K562 (cell line): Measurements from ENCODE around the gene CCDC88C. TPM values are rescaled to one million over a fixed set of nuclear protein-coding genes. Genes with fewer than 3 reads are reported as not detected.
A peak's percentile ranks its signal among the peaks of the same experiment; 100 is the strongest.

Source experiments
- ATAC-seq: fragments of 200-7000 bp; cut with Tn5 transposase; 3 replicates; pipeline ENCODE4 v1.9.1; 2020; ENCODE audit warnings: moderate library complexity
- BruUV-seq: library from RNA; stranded (reverse); fragments of 400-500 nt; replicated peaks from 2 replicates; lab custom pipeline; 2021; lab: Mats Ljungman, UMichigan
- CTCF ChIA-PET: fragments of 300-600 bp; formaldehyde crosslinking; extraction: SDS; loops from one replicate; lab custom pipeline; 2021; ENCODE audit warnings: low intra/inter-chr PET ratio; lab: Yijun Ruan, JAX
- POLR2A ChIA-PET: fragments of 300-600, 350-650 bp; sonication (Branson Sonifier 250); formaldehyde crosslinking; extraction: SDS; loops from one replicate; lab custom pipeline; 2021; ENCODE audit warnings: antibody characterized with exemption, inconsistent platforms; lab: Yijun Ruan, JAX
- DNase-seq, 4 experiments: peaks; one replicate each; pipeline versions ENCODE4 v3.0.0 to v3.0.0-alpha.2; 2011 to 2018; ENCODE audit warnings: low spot score in 3 of 4, mixed read lengths in 3 of 4; ENCODE audit errors: extremely low read depth in 1 of 4
- FAIRE-seq: peaks from 2 replicates; lab custom pipeline; 2011; peaks lifted over from hg19 to GRCh38; lab: Jason Lieb, UNC
- H2AFZ ChIP-seq: 2 replicates; pipeline ENCODE4 v1.6.0; 2011; ENCODE audit warnings: low read depth, low read length, control low read depth, inconsistent platforms
- H3K27ac ChIP-seq: fragments of 200-600 bp; 3 replicates; pipeline ENCODE4 v1.8.0; 2011; ENCODE audit warnings: low read depth, mild to moderate bottlenecking, control low read depth, inconsistent platforms, low read length, moderate library complexity, mixed read lengths; ENCODE audit errors: extremely low read depth
- H3K27me3 ChIP-seq, 2 experiments: fragments of 300-600 bp in 1 of 2; 2 replicates in 1 of 2; 3 replicates in 1 of 2; pipeline versions ENCODE4 v1.6.0 to v1.8.0; 2011; ENCODE audit warnings: inconsistent platforms in 2 of 2, low read length in 2 of 2, mild to moderate bottlenecking in 1 of 2, mixed read lengths in 1 of 2, moderate library complexity in 1 of 2; ENCODE audit not compliant: control insufficient read depth in 2 of 2, insufficient read depth in 2 of 2
- H3K36me3 ChIP-seq: fragments of 300-600 bp; 3 replicates; pipeline ENCODE4 v1.8.0; 2011; ENCODE audit warnings: mild to moderate bottlenecking, low read length, inconsistent platforms; ENCODE audit not compliant: control insufficient read depth, insufficient read depth
- H3K4me1 ChIP-seq, 2 experiments: fragments of 200-600 bp in 1 of 2; replicated peaks in 1 of 2; 2 replicates in 1 of 2; 3 replicates in 1 of 2; pipeline versions ENCODE4 v1.5.1 to v1.8.0; 2011; ENCODE audit warnings: inconsistent platforms in 2 of 2, low read length in 2 of 2, mild to moderate bottlenecking in 1 of 2, mixed read lengths in 1 of 2, moderate library complexity in 1 of 2; ENCODE audit not compliant: control insufficient read depth in 2 of 2, insufficient read depth in 2 of 2
- H3K4me2 ChIP-seq: 2 replicates; pipeline ENCODE4 v1.6.1; 2011; ENCODE audit warnings: low read length, control low read depth, inconsistent platforms, mixed read lengths; ENCODE audit not compliant: insufficient read depth
- H3K4me3 ChIP-seq: fragments of 200-600 bp; sonication (generic), shearing (Covaris generic); 2 replicates; pipeline ENCODE4 v1.5.1; 2016; ENCODE audit warnings: control low read depth, inconsistent platforms
- H3K79me2 ChIP-seq: fragments of 200-600 bp; 3 replicates; pipeline ENCODE4 v1.8.0; 2011; ENCODE audit warnings: low read length, inconsistent platforms; ENCODE audit not compliant: control insufficient read depth, insufficient read depth
- H3K9ac ChIP-seq, 2 experiments: 2 replicates each; pipeline versions ENCODE4 v1.6.0 to v1.6.1; 2011; ENCODE audit warnings: low read depth in 2 of 2, low read length in 2 of 2, control low read depth in 1 of 2, inconsistent platforms in 1 of 2, mild to moderate bottlenecking in 1 of 2, mixed read lengths in 1 of 2; ENCODE audit not compliant: insufficient read depth in 1 of 2
- H3K9me1 ChIP-seq: one replicate; pipeline ENCODE4 v1.6.0; 2011; ENCODE audit warnings: inconsistent platforms, mild to moderate bottlenecking, low read length, moderate library complexity; ENCODE audit not compliant: control insufficient read depth, insufficient read depth
- H3K9me3 ChIP-seq: replicated peaks from 2 replicates; pipeline ENCODE4 v1.5.1; 2011; ENCODE audit warnings: low read depth, low read length, inconsistent platforms; ENCODE audit not compliant: control insufficient read depth, insufficient read depth
- H4K20me1 ChIP-seq: replicated peaks from 2 replicates; pipeline ENCODE4 v1.6.1; 2011; ENCODE audit warnings: low read length, inconsistent platforms, mixed read lengths; ENCODE audit not compliant: control insufficient read depth, insufficient read depth
- CHD4 ChIP-seq: fragments of 200-600 bp; sonication (generic); IDR thresholded peaks from 3 replicates; pipeline ENCODE4 v1.6.1; 2012; ENCODE audit warnings: low read depth, mild to moderate bottlenecking, mixed read lengths, low read length, inconsistent platforms; ENCODE audit not compliant: insufficient read depth, insufficient replicate concordance, poor library complexity, severe bottlenecking
- DIDO1 ChIP-seq: fragments of 450-650 bp; IDR thresholded peaks from 2 replicates; pipeline ENCODE4 v1.6.1; 2016; ENCODE audit warnings: low read depth, missing biosample characterization, missing genetic modification characterization
- FOXK1 ChIP-seq: sonication (generic); formaldehyde crosslinking; IDR thresholded peaks from 2 replicates; pipeline ENCODE4 v1.8.0; 2022; ENCODE audit warnings: missing genetic modification reagents, mild to moderate bottlenecking, borderline replicate concordance
- GABPA ChIP-seq: fragments of 200-800 bp; sonication (Bioruptor generic); conservative IDR thresholded peaks from 2 replicates; pipeline ENCODE4 v1.6.1; 2016; ENCODE audit warnings: low read depth, missing genetic modification characterization, missing compliant biosample characterization
- LARP7 ChIP-seq: fragments of 450-650 bp; IDR thresholded peaks from 2 replicates; pipeline ENCODE4 v1.6.1; 2016
- MBD2 ChIP-seq: sonication (generic); IDR thresholded peaks from 2 replicates; pipeline ENCODE4 v1.6.1; 2016; ENCODE audit warnings: low read depth, borderline replicate concordance
- VEZF1 ChIP-seq: fragments of 200-800 bp; sonication (Bioruptor generic); IDR thresholded peaks from 2 replicates; pipeline ENCODE4 v1.6.1; 2017; ENCODE audit warnings: missing genetic modification characterization, missing compliant biosample characterization
- YY1 ChIP-seq, 3 experiments: IDR thresholded peaks; 2 replicates each; pipeline ENCODE4 v1.6.1; 2011; ENCODE audit warnings: low read length in 2 of 3, mild to moderate bottlenecking in 2 of 3, moderate library complexity in 2 of 3, borderline replicate concordance in 1 of 3, control low read depth in 1 of 3, low read depth in 1 of 3; ENCODE audit not compliant: insufficient read depth in 3 of 3, insufficient replicate concordance in 2 of 3, control insufficient read depth in 1 of 3, insufficient read length in 1 of 3; ENCODE audit errors: extremely low read depth in 1 of 3
- ZNF12 ChIP-seq: sonication (generic); formaldehyde crosslinking; IDR thresholded peaks from 2 replicates; pipeline ENCODE4 v1.4.0; 2020; ENCODE audit warnings: mild to moderate bottlenecking, missing genetic modification reagents
- ZNF174 ChIP-seq: fragments of 250-450 bp; sonication (Bioruptor Pico); IDR thresholded peaks from 2 replicates; pipeline ENCODE4 v1.4.0; 2020; ENCODE audit warnings: mild to moderate bottlenecking
- ZNF175 ChIP-seq: fragments of 200-800 bp; sonication (Bioruptor generic); IDR thresholded peaks from 2 replicates; pipeline ENCODE4 v1.6.1; 2016; ENCODE audit warnings: low read depth, mild to moderate bottlenecking, missing genetic modification characterization, missing compliant biosample characterization
- WGBS: fragments of 100-300 bp; shearing (Covaris generic); methylation state at CpG from one replicate; pipeline ENCODE4 v1.1.6; 2016; ENCODE audit warnings: low coverage, mixed read lengths; ENCODE audit not compliant: insufficient coverage; ENCODE audit errors: missing lambda C conversion rate; 5-methylcytosine and 5-hydroxymethylcytosine counted together
- in situ Hi-C: fragments of 300-500 bp; cut with MboI; formaldehyde crosslinking; loops from 4 replicates; pipeline ENCODE4 v1.15.0; 2018; ENCODE audit warnings: inconsistent platforms, mixed read lengths
- intact Hi-C: fragments of 100-400 bp; cut with micrococcal nuclease; formaldehyde crosslinking; loops from 2 replicates; pipeline ENCODE4 v1.14.2; 2022
- polyA plus RNA-seq, 8 experiments: library from polyadenylated mRNA; depleted of rRNA in 4 of 8; stranded (reverse) in 5 of 8; unstranded in 3 of 8; fragments of >200 nt; fragmentation: Nextera tagmentation in 2 of 8; fragmentation: Illumina TruSeq in 1 of 8; extraction: Ambion mirVana in 2 of 8; extraction: Trizol in 1 of 8; gene quantifications; 2 replicates each; pipeline versions ENCODE4 v1.2.1 to v1.2.3, GENCODE V29; 2011 to 2014; ENCODE audit warnings: inconsistent platforms in 1 of 8, missing spikeins in 1 of 8
- total RNA-seq, 7 experiments: library from RNA; depleted of rRNA in 6 of 7; stranded (reverse); fragments of >200 nt in 6 of 7; fragmentation: Illumina TruSeq in 2 of 7; extraction: Trizol in 2 of 7; gene quantifications; 2 replicates each; pipeline versions ENCODE4 v1.2.1 to v1.2.3, GENCODE V29; 2011 to 2021; ENCODE audit warnings: low replicate concordance in 1 of 7
- TF ChIP-seq, protein P1 (sequence below): sonication (generic); formaldehyde crosslinking; IDR thresholded peaks from 2 replicates; pipeline ENCODE4 v1.8.0; 2022; ENCODE audit warnings: missing genetic modification reagents, mild to moderate bottlenecking, borderline replicate concordance
- TF ChIP-seq, protein P2 (sequence below), 2 experiments: fragments of 200-800 bp in 1 of 2; sonication (Bioruptor generic) in 1 of 2; sonication (generic) in 1 of 2; formaldehyde crosslinking in 1 of 2; IDR thresholded peaks in 1 of 2; conservative IDR thresholded peaks in 1 of 2; 2 replicates each; pipeline versions ENCODE4 v1.5.0 to v1.6.1; 2016 to 2020; ENCODE audit warnings: missing compliant biosample characterization in 1 of 2, missing genetic modification characterization in 1 of 2, missing genetic modification reagents in 1 of 2
- TF ChIP-seq, protein P3 (sequence below): fragments of 250-450 bp; sonication (Bioruptor Pico); IDR thresholded peaks from 2 replicates; pipeline ENCODE4 v1.6.1; 2021; ENCODE audit warnings: mild to moderate bottlenecking

The CCDC88C gene
- total and polyA plus RNA-seq, 9 of the 15 experiments (the other 6 are each of a cell fraction or from before 2014, with no cell fraction given): 0.62 to 22.5 (median 10.7) TPM

DNA sequence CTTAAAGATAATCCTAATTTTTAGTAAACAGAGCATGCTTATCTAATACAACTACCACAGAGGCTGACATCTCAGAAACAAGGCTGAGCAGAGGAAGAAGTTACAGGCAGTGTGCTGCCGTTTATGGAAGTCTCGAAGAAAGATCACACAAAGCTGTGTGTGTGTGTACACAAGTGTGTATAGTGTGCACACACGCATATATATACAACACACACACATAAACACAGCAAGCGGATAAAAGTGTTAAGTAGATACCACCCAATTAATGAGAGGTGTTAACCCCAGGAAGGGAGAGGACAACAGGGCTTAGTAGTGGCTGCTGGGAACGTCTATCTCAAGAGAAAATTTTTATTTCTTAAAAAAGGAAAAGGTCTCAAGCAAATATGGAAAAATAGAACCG is 15.3 kb downstream of the CCDC88C start:
- peak overlapping the region in 1 of 2 experiments; percentile 75; a peak in 2 of 4 replicates for H3K9ac ChIP-seq
- peak overlapping the region; percentile 82 for H3K4me2 ChIP-seq
- peak overlapping the region; percentile 81 for H2AFZ ChIP-seq
- no TSS peak for BruUV-seq
- H3K9me1 ChIP-seq: no peaks in the 10 kb centered on the region
- intact Hi-C loops (no loop called here), in situ Hi-C loops (no loop called here)
- no peaks in the 10 kb centered on the region for H4K20me1 ChIP-seq
- ChIA-PET CTCF (no interaction called here), POLR2A (interaction anchor here (0.7 to 3.0 kb wide), 3 partner anchors 12 to 25 kb away, joined by 3 to 16 read pairs (median 3); no protein-coding TSS in a partner anchor)
- peak in 2 of 4 experiments; percentile 35 to 47 for DNase-seq
- no peaks in the 10 kb centered on the region for H3K9me3 ChIP-seq
- FAIRE-seq: no peak
- WGBS: 7% methylated on average over 5 of the region's 6 CpGs
- H3K27ac ChIP-seq: peak overlapping the region; percentile 97
- H3K4me1 ChIP-seq: peaks cover 24 to 38% of the 10 kb centered on the region in 2 experiments; a peak in 4 of 5 replicates
- peaks cover 6% of the 10 kb centered on the region; the same call in 1 of the 3 replicates for H3K36me3 ChIP-seq
- H3K4me3 ChIP-seq: peak overlapping the region; percentile 28; the same call in 1 of the 2 replicates
- H3K27me3 ChIP-seq: no peaks in the 10 kb centered on the region
- H3K79me2 ChIP-seq: peaks cover 74% of the 10 kb centered on the region
- ATAC-seq: peak; percentile 73
- TF ChIP-seq, protein P1, sequence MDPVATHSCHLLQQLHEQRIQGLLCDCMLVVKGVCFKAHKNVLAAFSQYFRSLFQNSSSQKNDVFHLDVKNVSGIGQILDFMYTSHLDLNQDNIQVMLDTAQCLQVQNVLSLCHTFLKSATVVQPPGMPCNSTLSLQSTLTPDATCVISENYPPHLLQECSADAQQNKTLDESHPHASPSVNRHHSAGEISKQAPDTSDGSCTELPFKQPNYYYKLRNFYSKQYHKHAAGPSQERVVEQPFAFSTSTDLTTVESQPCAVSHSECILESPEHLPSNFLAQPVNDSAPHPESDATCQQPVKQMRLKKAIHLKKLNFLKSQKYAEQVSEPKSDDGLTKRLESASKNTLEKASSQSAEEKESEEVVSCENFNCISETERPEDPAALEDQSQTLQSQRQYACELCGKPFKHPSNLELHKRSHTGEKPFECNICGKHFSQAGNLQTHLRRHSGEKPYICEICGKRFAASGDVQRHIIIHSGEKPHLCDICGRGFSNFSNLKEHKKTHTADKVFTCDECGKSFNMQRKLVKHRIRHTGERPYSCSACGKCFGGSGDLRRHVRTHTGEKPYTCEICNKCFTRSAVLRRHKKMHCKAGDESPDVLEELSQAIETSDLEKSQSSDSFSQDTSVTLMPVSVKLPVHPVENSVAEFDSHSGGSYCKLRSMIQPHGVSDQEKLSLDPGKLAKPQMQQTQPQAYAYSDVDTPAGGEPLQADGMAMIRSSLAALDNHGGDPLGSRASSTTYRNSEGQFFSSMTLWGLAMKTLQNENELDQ (CRISPR knock-in tag): no peak
- no peak for TF ChIP-seq FOXK1
- no peak for TF ChIP-seq ZNF174 (CRISPR knock-in tag)
- TF ChIP-seq, protein P2, sequence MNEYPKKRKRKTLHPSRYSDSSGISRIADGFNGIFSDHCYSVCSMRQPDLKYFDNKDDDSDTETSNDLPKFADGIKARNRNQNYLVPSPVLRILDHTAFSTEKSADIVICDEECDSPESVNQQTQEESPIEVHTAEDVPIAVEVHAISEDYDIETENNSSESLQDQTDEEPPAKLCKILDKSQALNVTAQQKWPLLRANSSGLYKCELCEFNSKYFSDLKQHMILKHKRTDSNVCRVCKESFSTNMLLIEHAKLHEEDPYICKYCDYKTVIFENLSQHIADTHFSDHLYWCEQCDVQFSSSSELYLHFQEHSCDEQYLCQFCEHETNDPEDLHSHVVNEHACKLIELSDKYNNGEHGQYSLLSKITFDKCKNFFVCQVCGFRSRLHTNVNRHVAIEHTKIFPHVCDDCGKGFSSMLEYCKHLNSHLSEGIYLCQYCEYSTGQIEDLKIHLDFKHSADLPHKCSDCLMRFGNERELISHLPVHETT (CRISPR knock-in tag; conservative IDR thresholded peaks at IDR 0.05 in 1 of 2, IDR thresholded peaks at IDR 0.05 in 1 of 2): peak in 1 of 2 experiments; percentile 31; a peak in 1 of 4 replicates
- TF ChIP-seq YY1 (IDR thresholded peaks at IDR 0.05; ENCODE audit: borderline replicate concordance in 1 of 3, control insufficient read depth in 1 of 3, extremely low read depth in 1 of 3, insufficient read depth in 3 of 3, insufficient read length in 1 of 3, insufficient replicate concordance in 2 of 3, low read depth in 1 of 3, low read length in 2 of 3): no peak
- no peak for TF ChIP-seq LARP7
- TF ChIP-seq CHD4: no peak
- TF ChIP-seq DIDO1 (tag): no peak
- TF ChIP-seq ZNF12 (CRISPR knock-in tag): no peak
- TF ChIP-seq GABPA (tag): 0 out of 2 replicates have a peak, but pooled peaks have one; percentile 22
- TF ChIP-seq, protein P3, sequence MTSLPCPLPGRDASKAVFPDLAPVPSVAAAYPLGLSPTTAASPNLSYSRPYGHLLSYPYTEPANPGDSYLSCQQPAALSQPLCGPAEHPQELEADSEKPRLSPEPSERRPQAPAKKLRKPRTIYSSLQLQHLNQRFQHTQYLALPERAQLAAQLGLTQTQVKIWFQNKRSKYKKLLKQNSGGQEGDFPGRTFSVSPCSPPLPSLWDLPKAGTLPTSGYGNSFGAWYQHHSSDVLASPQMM: no peak
- no peak for TF ChIP-seq MBD2
- TF ChIP-seq VEZF1 (CRISPR knock-in tag): no peak
- 0 out of 2 replicates have a peak, but pooled peaks have one; percentile 31 for TF ChIP-seq ZNF175 (CRISPR knock-in tag)
